WTC11 (cell line): ENCODE data around the gene SAMD8. TPM values are rescaled to one million over a fixed set of nuclear protein-coding genes. Genes with fewer than 3 reads are reported as not detected.

Source experiments
- ATAC-seq: fragments of 200-7000 bp; cut with Tn5 transposase; 2 replicates; pipeline ENCODE4 v1.10.0; 2021; ENCODE audit warnings: mild to moderate bottlenecking, moderate library complexity
- CTCF ChIA-PET: fragments of 300-600 bp; sonication (Branson Sonifier 250); formaldehyde crosslinking; loops from one replicate; lab custom pipeline; 2021; ENCODE audit warnings: antibody characterized with exemption; lab: Charles Lee
- POLR2A ChIA-PET: fragments of 350-600 bp; sonication (Branson Sonifier 250); formaldehyde crosslinking; loops from one replicate; lab custom pipeline; 2021; ENCODE audit warnings: antibody characterized with exemption; lab: Charles Lee
- DNase-seq: peaks from one replicate; pipeline ENCODE4 v3.0.0; 2021; ENCODE audit warnings: low spot score
- H3K27ac Mint-ChIP-seq: 2 replicates; pipeline ENCODE4 v1.8.0; 2021; ENCODE audit warnings: mixed read lengths
- H3K27me3 Mint-ChIP-seq: 2 replicates; pipeline ENCODE4 v1.8.0; 2021; ENCODE audit warnings: low read depth, mild to moderate bottlenecking, moderate library complexity, mixed read lengths
- H3K36me3 Mint-ChIP-seq: 2 replicates; pipeline ENCODE4 v1.8.0; 2021; ENCODE audit warnings: mixed read lengths
- H3K4me1 Mint-ChIP-seq: 2 replicates; pipeline ENCODE4 v1.8.0; 2022; ENCODE audit warnings: mixed read lengths
- H3K4me3 Mint-ChIP-seq: 2 replicates; pipeline ENCODE4 v1.8.0; 2021; ENCODE audit warnings: mild to moderate bottlenecking, moderate library complexity, mixed read lengths
- H3K9me3 Mint-ChIP-seq: 2 replicates; pipeline ENCODE4 v1.8.0; 2021; ENCODE audit warnings: mixed read lengths
- AFF4 ChIP-seq: sonication (generic); formaldehyde crosslinking; IDR thresholded peaks from 2 replicates; pipeline ENCODE4 v1.8.1; 2023; ENCODE audit warnings: mild to moderate bottlenecking, missing genetic modification reagents, borderline replicate concordance
- ATF1 ChIP-seq: sonication (generic); formaldehyde crosslinking; IDR thresholded peaks from 2 replicates; pipeline ENCODE4 v1.8.1; 2023; ENCODE audit warnings: mild to moderate bottlenecking, moderate library complexity, missing genetic modification reagents
- ATF2 ChIP-seq: sonication (generic); formaldehyde crosslinking; IDR thresholded peaks from 2 replicates; pipeline ENCODE4 v1.8.1; 2022; ENCODE audit warnings: low read depth, missing genetic modification reagents, borderline replicate concordance
- CREB1 ChIP-seq: sonication (generic); formaldehyde crosslinking; IDR thresholded peaks from 2 replicates; pipeline ENCODE4 v1.8.0; 2023; ENCODE audit warnings: mild to moderate bottlenecking, missing genetic modification reagents
- GABPB1 ChIP-seq: sonication (generic); formaldehyde crosslinking; IDR thresholded peaks from 2 replicates; pipeline ENCODE4 v1.8.1; 2023; ENCODE audit warnings: mild to moderate bottlenecking, missing genetic modification reagents
- HMGXB4 ChIP-seq: sonication (generic); formaldehyde crosslinking; IDR thresholded peaks from 2 replicates; pipeline ENCODE4 v1.8.1; 2023; ENCODE audit warnings: mild to moderate bottlenecking, moderate library complexity, missing genetic modification reagents
- MXD4 ChIP-seq: fragments of 250-450 bp; sonication (Bioruptor Pico); IDR thresholded peaks from 2 replicates; pipeline ENCODE4 v1.8.0; 2021; ENCODE audit warnings: mild to moderate bottlenecking, moderate library complexity, borderline replicate concordance
- OVOL2 ChIP-seq: fragments of 250-450 bp; sonication (Bioruptor Pico); IDR thresholded peaks from 2 replicates; pipeline ENCODE4 v1.9.0; 2021; ENCODE audit warnings: mild to moderate bottlenecking, borderline replicate concordance
- PRDM15 ChIP-seq: sonication (generic); formaldehyde crosslinking; IDR thresholded peaks from 2 replicates; pipeline ENCODE4 v1.8.0; 2022; ENCODE audit warnings: missing genetic modification reagents
- PRRX2 ChIP-seq: fragments of 250-450 bp; sonication (Bioruptor Pico); IDR thresholded peaks from 2 replicates; pipeline ENCODE4 v1.8.0; 2021; ENCODE audit warnings: mild to moderate bottlenecking
- RELA ChIP-seq: sonication (generic); formaldehyde crosslinking; IDR thresholded peaks from 2 replicates; pipeline ENCODE4 v1.8.1; 2022; ENCODE audit warnings: missing genetic modification reagents, mild to moderate bottlenecking, borderline replicate concordance
- SMAD4 ChIP-seq: sonication (generic); formaldehyde crosslinking; IDR thresholded peaks from 2 replicates; pipeline ENCODE4 v1.8.0; 2022; ENCODE audit warnings: mild to moderate bottlenecking, missing genetic modification reagents
- TEAD1 ChIP-seq: sonication (generic); formaldehyde crosslinking; IDR thresholded peaks from 2 replicates; pipeline ENCODE4 v1.8.0; 2022; ENCODE audit warnings: mild to moderate bottlenecking, missing genetic modification reagents
- USF2 ChIP-seq: sonication (generic); formaldehyde crosslinking; IDR thresholded peaks from 2 replicates; pipeline ENCODE4 v1.8.1; 2023; ENCODE audit warnings: mild to moderate bottlenecking, missing genetic modification reagents, moderate library complexity
- ZBTB43 ChIP-seq: sonication (generic); formaldehyde crosslinking; IDR thresholded peaks from 2 replicates; pipeline ENCODE4 v1.8.1; 2023; ENCODE audit warnings: mild to moderate bottlenecking, missing genetic modification reagents
- ZNF121 ChIP-seq: sonication (generic); formaldehyde crosslinking; IDR thresholded peaks from 2 replicates; pipeline ENCODE4 v1.8.0; 2023; ENCODE audit warnings: missing genetic modification reagents
- ZNF138 ChIP-seq: sonication (generic); formaldehyde crosslinking; conservative IDR thresholded peaks from 2 replicates; pipeline ENCODE4 v1.8.1; 2022; ENCODE audit warnings: mild to moderate bottlenecking, moderate library complexity, missing genetic modification reagents
- ZNF532 ChIP-seq: fragments of 250-450 bp; sonication (Bioruptor Pico); IDR thresholded peaks from 2 replicates; pipeline ENCODE4 v1.9.0; 2021; ENCODE audit warnings: mild to moderate bottlenecking, borderline replicate concordance
- total RNA-seq: library from RNA; stranded (reverse); gene quantifications from 3 replicates; pipeline ENCODE4 v1.2.3, GENCODE V29; 2021

Gene SAMD8
- total RNA-seq, 1 experiment from 2014 or later, result 23.0 TPM

- TF ChIP-seq ZNF532 (CRISPR knock-in tag), result no peak
- no peak for TF ChIP-seq ZNF138 (CRISPR knock-in tag)
- TF ChIP-seq PRDM15 (CRISPR knock-in tag), result no peak
- no peak for TF ChIP-seq ATF1 (CRISPR knock-in tag)
- TF ChIP-seq MXD4 (CRISPR knock-in tag), result no peak
- TF ChIP-seq ZNF121 (CRISPR knock-in tag), result no peak
- TF ChIP-seq TEAD1 (CRISPR knock-in tag), result no peak
- no peak for TF ChIP-seq CREB1 (CRISPR knock-in tag)
- no peak for TF ChIP-seq PRRX2 (CRISPR knock-in tag)
Measured at GRCh38 chr10:75197066-75197465, 85.6 kb downstream of the SAMD8 start (continued).

- TF ChIP-seq ZNF121 (CRISPR knock-in tag), result no peak
- TF ChIP-seq GABPB1 (CRISPR knock-in tag), result no peak
- no peak for TF ChIP-seq SMAD4
- no peak for TF ChIP-seq ATF2 (CRISPR knock-in tag)
- TF ChIP-seq AFF4 (CRISPR knock-in tag), result no peak
- no peak for TF ChIP-seq HMGXB4 (CRISPR knock-in tag)
- TF ChIP-seq ZBTB43 (CRISPR knock-in tag), result no peak
- TF ChIP-seq OVOL2 (CRISPR knock-in tag), result no peak
- no peak for TF ChIP-seq RELA (CRISPR knock-in tag)
- no peak for TF ChIP-seq USF2 (CRISPR knock-in tag)
- no peaks in the 10 kb centered on the region for H3K27me3 Mint-ChIP-seq
- no peak overlapping the region for H3K4me3 Mint-ChIP-seq
- H3K27ac Mint-ChIP-seq, result no peak overlapping the region
- ChIA-PET CTCF (interaction anchor here (0.6 to 5.0 kb wide), 2 partner anchors 11 to 38 kb away, joined by 3 to 38 read pairs; partner anchors contain the start of gene COMTD1), POLR2A (interaction anchor here (1.0 kb wide), 1 partner anchor 10 kb away, joined by 3 read pairs; no protein-coding TSS in a partner anchor)
- H3K36me3 Mint-ChIP-seq, result no peaks in the 10 kb centered on the region
- no peaks in the 10 kb centered on the region for H3K9me3 Mint-ChIP-seq
- no peaks in the 10 kb centered on the region for H3K4me1 Mint-ChIP-seq
- ATAC-seq (no peak), DNase-seq (no peak)
Measured at GRCh38 chr10:75197906-75198305, 86.5 kb downstream of the SAMD8 start.
